Calu3 (cell line): ENCODE data around the gene TECR. TPM values are rescaled to one million over a fixed set of nuclear protein-coding genes. Genes with fewer than 3 reads are reported as not detected.
A peak's percentile ranks its signal among the peaks of the same experiment; 100 is the strongest.

ENCODE experiments used
- BruUV-seq: library from RNA; stranded (reverse); fragments of 400-500 nt; replicated peaks from 2 replicates; lab custom pipeline; 2021; lab: Mats Ljungman, UMichigan
- CTCF ChIA-PET: fragments of 300-600 bp; sonication (Branson Sonifier 250); formaldehyde crosslinking; loops from one replicate; lab custom pipeline; 2022; ENCODE audit warnings: antibody characterized with exemption; lab: Charles Lee
- DNase-seq: peaks from one replicate; pipeline ENCODE4 v3.0.0; 2022
- H3K27ac Mint-ChIP-seq: one replicate; pipeline ENCODE4 v1.8.0; 2022; ENCODE audit warnings: mixed read lengths; ENCODE audit not compliant: unreplicated experiment
- H3K27me3 Mint-ChIP-seq: one replicate; pipeline ENCODE4 v1.8.0; 2022; ENCODE audit warnings: mixed read lengths; ENCODE audit not compliant: unreplicated experiment
- H3K36me3 Mint-ChIP-seq: one replicate; pipeline ENCODE4 v1.8.0; 2022; ENCODE audit warnings: mild to moderate bottlenecking, moderate library complexity, mixed read lengths; ENCODE audit not compliant: insufficient read depth, unreplicated experiment
- H3K4me1 Mint-ChIP-seq: one replicate; pipeline ENCODE4 v1.8.0; 2022; ENCODE audit warnings: mild to moderate bottlenecking, low read depth, mixed read lengths; ENCODE audit not compliant: unreplicated experiment
- H3K4me3 Mint-ChIP-seq: one replicate; pipeline ENCODE4 v1.8.0; 2022; ENCODE audit warnings: mild to moderate bottlenecking, low read depth, moderate library complexity, mixed read lengths; ENCODE audit not compliant: unreplicated experiment
- H3K9me3 Mint-ChIP-seq: one replicate; pipeline ENCODE4 v1.8.0; 2022; ENCODE audit warnings: low read depth, mixed read lengths; ENCODE audit not compliant: unreplicated experiment
- CTCF ChIP-seq: fragments of 200-600 bp; IDR thresholded peaks from one replicate; pipeline ENCODE4 v1.8.0; 2022; ENCODE audit warnings: antibody characterized with exemption; ENCODE audit not compliant: unreplicated experiment
- intact Hi-C: fragments of 100-400 bp; cut with micrococcal nuclease; formaldehyde crosslinking; loops from one replicate; pipeline ENCODE4 v1.10.0; 2022; ENCODE audit not compliant: unreplicated experiment
- total RNA-seq: library from RNA; stranded (reverse); gene quantifications from 2 replicates; pipeline ENCODE4 v1.2.3, GENCODE V29; 2022

The TECR gene
- total RNA-seq, 1 experiment from 2014 or later = 162 TPM

- peak; percentile 65 for TF ChIP-seq CTCF
Measured at GRCh38 chr19:14556662-14557188, 27.3 kb downstream of the TECR start.

GRCh38 chr19:14558370-14559066 lies 29.1 kb downstream of the TECR start:
- no peaks in the 10 kb centered on the region for H3K4me1 Mint-ChIP-seq
- intact Hi-C loops = no loop called here
- peaks cover 3% of the 10 kb centered on the region for H3K36me3 Mint-ChIP-seq
- H3K9me3 Mint-ChIP-seq = no peaks in the 10 kb centered on the region
- TF ChIP-seq CTCF = no peak
- CTCF ChIA-PET = interaction anchor here (0.6 kb wide), 1 partner anchor 1520 kb away, joined by 7 read pairs; no protein-coding TSS in a partner anchor
- H3K27me3 Mint-ChIP-seq = no peaks in the 10 kb centered on the region
- H3K27ac Mint-ChIP-seq = no peak overlapping the region
- H3K4me3 Mint-ChIP-seq = no peak overlapping the region
- DNase-seq = no peak
- no TSS peak for BruUV-seq

More at GRCh38 chr19:14556662-14557188, 27.3 kb downstream of the TECR start:
- Mint-ChIP-seq H3K4me1 (no peaks in the 10 kb centered on the region), H3K27me3 (no peaks in the 10 kb centered on the region), H3K4me3 (peak overlapping the region; percentile 24), H3K36me3 (peaks cover 3% of the 10 kb centered on the region), H3K27ac (peak overlapping the region; percentile 56), H3K9me3 (no peaks in the 10 kb centered on the region)
- intact Hi-C loops = no loop called here
- CTCF ChIA-PET = interaction anchor here (0.6 to 1.3 kb wide), 3 partner anchors 17 to 124 kb away, joined by 3 to 6 read pairs (median 6); no protein-coding TSS in a partner anchor
- no TSS peak for BruUV-seq
- DNase-seq = peak; percentile 73

- CTCF ChIA-PET = no interaction called here
- no peak for TF ChIP-seq CTCF
- no TSS peak for BruUV-seq
- DNase-seq = no peak
- no peak overlapping the region for H3K4me3 Mint-ChIP-seq
- no peak overlapping the region for H3K27ac Mint-ChIP-seq
- intact Hi-C loops = no loop called here
- H3K27me3 Mint-ChIP-seq = no peaks in the 10 kb centered on the region
- no peaks in the 10 kb centered on the region for H3K4me1 Mint-ChIP-seq
- H3K9me3 Mint-ChIP-seq = no peaks in the 10 kb centered on the region
- H3K36me3 Mint-ChIP-seq = peaks cover 10% of the 10 kb centered on the region
Measured at GRCh38 chr19:14559916-14560775, 30.8 kb downstream of the TECR start.

GRCh38 chr19:14560776-14561108 lies 31.3 kb downstream of the TECR start:
- H3K4me3 Mint-ChIP-seq = no peak overlapping the region
- H3K27ac Mint-ChIP-seq = no peak overlapping the region
- no peaks in the 10 kb centered on the region for H3K27me3 Mint-ChIP-seq
- H3K4me1 Mint-ChIP-seq = no peaks in the 10 kb centered on the region
- CTCF ChIA-PET = no interaction called here
- BruUV-seq = no TSS peak
- intact Hi-C loops = no loop called here
- no peaks in the 10 kb centered on the region for H3K9me3 Mint-ChIP-seq
- no peak for TF ChIP-seq CTCF
- peaks cover 9% of the 10 kb centered on the region for H3K36me3 Mint-ChIP-seq
- DNase-seq = no peak
